K562 (cell line): ENCODE measurements around the gene PIK3C2B. TPM values are rescaled to one million over a fixed set of nuclear protein-coding genes. Genes with fewer than 3 reads are reported as not detected.

Experiments
- GABPA ChIP-seq: fragments of 200-800 bp; sonication (Bioruptor generic); conservative IDR thresholded peaks from 2 replicates; pipeline ENCODE4 v1.6.1; 2016; ENCODE audit warnings: low read depth, missing genetic modification characterization, missing compliant biosample characterization
- GTF2E2 ChIP-seq: fragments of 200-800 bp; sonication (Bioruptor generic); IDR thresholded peaks from 2 replicates; pipeline ENCODE4 v1.6.1; 2016; ENCODE audit warnings: missing genetic modification characterization, missing compliant biosample characterization
- HSF4 ChIP-seq: fragments of 250-450 bp; sonication (Bioruptor Pico); IDR thresholded peaks from 2 replicates; pipeline ENCODE4 v2.1.2; 2022; ENCODE audit warnings: mild to moderate bottlenecking, moderate library complexity, borderline replicate concordance
- MAFK ChIP-seq: IDR thresholded peaks from 2 replicates; pipeline ENCODE4 v1.6.1; 2011; ENCODE audit warnings: low read length, improper control_type of control experiment
- MTA3 ChIP-seq: fragments of 450-650 bp; formaldehyde crosslinking; IDR thresholded peaks from 2 replicates; pipeline ENCODE4 v1.6.1; 2017; ENCODE audit warnings: mild to moderate bottlenecking, borderline replicate concordance
- NCOA4 ChIP-seq: fragments of 450-650 bp; IDR thresholded peaks from 2 replicates; pipeline ENCODE4 v1.6.1; 2018; ENCODE audit warnings: mild to moderate bottlenecking; ENCODE audit not compliant: partially characterized antibody
- NFRKB ChIP-seq: fragments of 450-650 bp; IDR thresholded peaks from 2 replicates; pipeline ENCODE4 v1.6.1; 2016; ENCODE audit warnings: low read depth
- NR1H2 ChIP-seq: sonication (generic); formaldehyde crosslinking; IDR thresholded peaks from 2 replicates; pipeline ENCODE4 v1.4.0; 2020; ENCODE audit warnings: mild to moderate bottlenecking, missing genetic modification reagents
- RBFOX2 ChIP-seq: fragments of 200-400 bp; formaldehyde crosslinking; IDR thresholded peaks from 2 replicates; pipeline ENCODE4 v1.6.1; 2017; ENCODE audit warnings: low read depth, mild to moderate bottlenecking, low read length, moderate library complexity
- SUPT5H ChIP-seq: fragments of 450-650 bp; IDR thresholded peaks from 2 replicates; pipeline ENCODE4 v1.6.1; 2016
- U2AF1 ChIP-seq: fragments of 200-400 bp; formaldehyde crosslinking; optimal IDR thresholded peaks from 2 replicates; pipeline ENCODE3; 2017; ENCODE audit warnings: mild to moderate bottlenecking, low read depth, low read length, moderate library complexity
- ZNF436 ChIP-seq: fragments of 250-450, 450-650 bp; sonication (Bioruptor Pico); formaldehyde crosslinking; IDR thresholded peaks from 2 replicates; pipeline ENCODE4 v1.7.0; 2020; ENCODE audit warnings: mild to moderate bottlenecking
- ZNF695 ChIP-seq: fragments of 450-650 bp; formaldehyde crosslinking; IDR thresholded peaks from 2 replicates; pipeline ENCODE4 v1.4.0; 2020; ENCODE audit warnings: mild to moderate bottlenecking, moderate library complexity
- ZNF79 ChIP-seq: fragments of 250-450 bp; sonication (Bioruptor Pico); IDR thresholded peaks from 2 replicates; pipeline ENCODE4 v1.4.0; 2020; ENCODE audit warnings: low read depth, mild to moderate bottlenecking, moderate library complexity
- polyA plus RNA-seq, 8 experiments: library from polyadenylated mRNA; depleted of rRNA in 4 of 8; stranded (reverse) in 5 of 8; unstranded in 3 of 8; fragments of >200 nt; fragmentation: Nextera tagmentation in 2 of 8; fragmentation: Illumina TruSeq in 1 of 8; extraction: Ambion mirVana in 2 of 8; extraction: Trizol in 1 of 8; gene quantifications; 2 replicates each; pipeline versions ENCODE4 v1.2.1 to v1.2.3, GENCODE V29; 2011 to 2014; ENCODE audit warnings: inconsistent platforms in 1 of 8, missing spikeins in 1 of 8
- total RNA-seq, 7 experiments: library from RNA; depleted of rRNA in 6 of 7; stranded (reverse); fragments of >200 nt in 6 of 7; fragmentation: Illumina TruSeq in 2 of 7; extraction: Trizol in 2 of 7; gene quantifications; 2 replicates each; pipeline versions ENCODE4 v1.2.1 to v1.2.3, GENCODE V29; 2011 to 2021; ENCODE audit warnings: low replicate concordance in 1 of 7
- TF ChIP-seq, protein P1 (sequence below): fragments of 200-800 bp; sonication (Bioruptor generic); IDR thresholded peaks from 2 replicates; pipeline ENCODE4 v1.6.1; 2016; ENCODE audit warnings: missing genetic modification characterization, missing compliant biosample characterization
- TF ChIP-seq, protein P2 (sequence below): sonication (generic); formaldehyde crosslinking; IDR thresholded peaks from 2 replicates; pipeline ENCODE4 v1.8.0; 2022; ENCODE audit warnings: missing genetic modification reagents, mild to moderate bottlenecking, borderline replicate concordance
- TF ChIP-seq, protein P3 (sequence below): fragments of 450-650 bp; IDR thresholded peaks from 2 replicates; pipeline ENCODE4 v1.6.1; 2016; ENCODE audit warnings: mild to moderate bottlenecking
- TF ChIP-seq, protein P4 (sequence below), 2 experiments: fragments of 450-650 bp in 1 of 2; sonication (generic) in 1 of 2; formaldehyde crosslinking in 1 of 2; IDR thresholded peaks in 1 of 2; conservative IDR thresholded peaks in 1 of 2; 2 replicates each; pipeline versions ENCODE4 v1.6.1 to v1.8.1; 2016 to 2023; ENCODE audit warnings: mild to moderate bottlenecking in 2 of 2, moderate library complexity in 2 of 2, inconsistent platforms in 1 of 2, missing genetic modification reagents in 1 of 2

The PIK3C2B gene
- total and polyA plus RNA-seq, 9 of the 15 experiments (the other 6 are each of a cell fraction or from before 2014, with no cell fraction given): 0.10 to 2.9 (median 0.72) TPM

DNA sequence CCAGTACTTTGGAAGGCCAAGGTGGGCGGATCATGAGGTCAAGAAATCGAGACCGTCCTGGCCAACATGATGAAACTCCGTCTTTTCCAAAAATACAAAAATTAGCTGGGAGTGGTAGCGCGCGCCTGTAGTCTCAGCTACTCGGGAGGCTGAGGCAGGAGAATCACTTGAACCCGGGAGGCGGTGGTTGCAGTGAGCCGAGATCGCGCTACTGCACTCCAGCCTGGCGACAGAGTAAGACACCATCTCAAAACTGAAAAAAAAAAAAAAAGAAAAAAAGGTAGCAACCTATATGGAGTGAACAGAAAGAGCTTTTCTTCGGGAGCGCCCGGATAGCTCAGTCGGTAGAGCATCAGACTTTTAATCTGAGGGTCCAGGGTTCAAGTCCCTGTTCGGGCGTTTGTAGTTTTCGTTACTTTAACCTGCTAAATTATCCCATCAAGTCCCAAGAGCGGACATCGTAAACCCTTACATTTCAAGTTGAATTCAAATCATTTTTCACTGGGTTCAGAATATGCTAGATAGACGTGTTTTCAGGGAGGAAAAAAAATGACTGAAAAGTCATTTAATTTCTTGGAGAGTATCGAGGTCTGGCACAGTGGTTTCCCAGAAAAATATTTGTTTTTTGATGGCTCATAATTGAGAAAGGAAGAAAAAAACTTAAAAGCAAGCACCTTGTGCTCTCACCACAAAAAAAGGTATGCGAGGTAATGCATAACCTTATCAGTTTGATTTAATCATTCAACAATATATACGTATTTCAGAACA is 11.8 kb upstream of the PIK3C2B start (continued):
- TF ChIP-seq, protein P1, sequence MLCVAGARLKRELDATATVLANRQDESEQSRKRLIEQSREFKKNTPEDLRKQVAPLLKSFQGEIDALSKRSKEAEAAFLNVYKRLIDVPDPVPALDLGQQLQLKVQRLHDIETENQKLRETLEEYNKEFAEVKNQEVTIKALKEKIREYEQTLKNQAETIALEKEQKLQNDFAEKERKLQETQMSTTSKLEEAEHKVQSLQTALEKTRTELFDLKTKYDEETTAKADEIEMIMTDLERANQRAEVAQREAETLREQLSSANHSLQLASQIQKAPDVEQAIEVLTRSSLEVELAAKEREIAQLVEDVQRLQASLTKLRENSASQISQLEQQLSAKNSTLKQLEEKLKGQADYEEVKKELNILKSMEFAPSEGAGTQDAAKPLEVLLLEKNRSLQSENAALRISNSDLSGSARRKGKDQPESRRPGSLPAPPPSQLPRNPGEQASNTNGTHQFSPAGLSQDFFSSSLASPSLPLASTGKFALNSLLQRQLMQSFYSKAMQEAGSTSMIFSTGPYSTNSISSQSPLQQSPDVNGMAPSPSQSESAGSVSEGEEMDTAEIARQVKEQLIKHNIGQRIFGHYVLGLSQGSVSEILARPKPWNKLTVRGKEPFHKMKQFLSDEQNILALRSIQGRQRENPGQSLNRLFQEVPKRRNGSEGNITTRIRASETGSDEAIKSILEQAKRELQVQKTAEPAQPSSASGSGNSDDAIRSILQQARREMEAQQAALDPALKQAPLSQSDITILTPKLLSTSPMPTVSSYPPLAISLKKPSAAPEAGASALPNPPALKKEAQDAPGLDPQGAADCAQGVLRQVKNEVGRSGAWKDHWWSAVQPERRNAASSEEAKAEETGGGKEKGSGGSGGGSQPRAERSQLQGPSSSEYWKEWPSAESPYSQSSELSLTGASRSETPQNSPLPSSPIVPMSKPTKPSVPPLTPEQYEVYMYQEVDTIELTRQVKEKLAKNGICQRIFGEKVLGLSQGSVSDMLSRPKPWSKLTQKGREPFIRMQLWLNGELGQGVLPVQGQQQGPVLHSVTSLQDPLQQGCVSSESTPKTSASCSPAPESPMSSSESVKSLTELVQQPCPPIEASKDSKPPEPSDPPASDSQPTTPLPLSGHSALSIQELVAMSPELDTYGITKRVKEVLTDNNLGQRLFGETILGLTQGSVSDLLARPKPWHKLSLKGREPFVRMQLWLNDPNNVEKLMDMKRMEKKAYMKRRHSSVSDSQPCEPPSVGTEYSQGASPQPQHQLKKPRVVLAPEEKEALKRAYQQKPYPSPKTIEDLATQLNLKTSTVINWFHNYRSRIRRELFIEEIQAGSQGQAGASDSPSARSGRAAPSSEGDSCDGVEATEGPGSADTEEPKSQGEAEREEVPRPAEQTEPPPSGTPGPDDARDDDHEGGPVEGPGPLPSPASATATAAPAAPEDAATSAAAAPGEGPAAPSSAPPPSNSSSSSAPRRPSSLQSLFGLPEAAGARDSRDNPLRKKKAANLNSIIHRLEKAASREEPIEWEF (CRISPR knock-in tag): 0 out of 2 replicates have a peak, but pooled peaks have one; percentile 23
- TF ChIP-seq ZNF695 (CRISPR knock-in tag) (no peak), NCOA4 (no peak), RBFOX2 (0 out of 2 replicates have a peak, but pooled peaks have one; percentile 36), HSF4 (CRISPR knock-in tag) (no peak), GTF2E2 (tag) (peak; percentile 82), NFRKB (0 out of 2 replicates have a peak, but pooled peaks have one; percentile 37), ZNF436 (CRISPR knock-in tag) (no peak), SUPT5H (peak; percentile 48; the same call in 1 of the 2 replicates), MTA3 (peak; percentile 25; the same call in 1 of the 2 replicates), U2AF1 (no peak), GABPA (tag) (no peak; the same call in 1 of the 2 replicates), MAFK (peak; percentile 28; the same call in 1 of the 2 replicates), ZNF79 (CRISPR knock-in tag) (no peak), NR1H2 (no peak; the same call in 1 of the 2 replicates)
- TF ChIP-seq, protein P2, sequence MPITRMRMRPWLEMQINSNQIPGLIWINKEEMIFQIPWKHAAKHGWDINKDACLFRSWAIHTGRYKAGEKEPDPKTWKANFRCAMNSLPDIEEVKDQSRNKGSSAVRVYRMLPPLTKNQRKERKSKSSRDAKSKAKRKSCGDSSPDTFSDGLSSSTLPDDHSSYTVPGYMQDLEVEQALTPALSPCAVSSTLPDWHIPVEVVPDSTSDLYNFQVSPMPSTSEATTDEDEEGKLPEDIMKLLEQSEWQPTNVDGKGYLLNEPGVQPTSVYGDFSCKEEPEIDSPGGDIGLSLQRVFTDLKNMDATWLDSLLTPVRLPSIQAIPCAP (CRISPR knock-in tag): no peak
- TF ChIP-seq, protein P3, sequence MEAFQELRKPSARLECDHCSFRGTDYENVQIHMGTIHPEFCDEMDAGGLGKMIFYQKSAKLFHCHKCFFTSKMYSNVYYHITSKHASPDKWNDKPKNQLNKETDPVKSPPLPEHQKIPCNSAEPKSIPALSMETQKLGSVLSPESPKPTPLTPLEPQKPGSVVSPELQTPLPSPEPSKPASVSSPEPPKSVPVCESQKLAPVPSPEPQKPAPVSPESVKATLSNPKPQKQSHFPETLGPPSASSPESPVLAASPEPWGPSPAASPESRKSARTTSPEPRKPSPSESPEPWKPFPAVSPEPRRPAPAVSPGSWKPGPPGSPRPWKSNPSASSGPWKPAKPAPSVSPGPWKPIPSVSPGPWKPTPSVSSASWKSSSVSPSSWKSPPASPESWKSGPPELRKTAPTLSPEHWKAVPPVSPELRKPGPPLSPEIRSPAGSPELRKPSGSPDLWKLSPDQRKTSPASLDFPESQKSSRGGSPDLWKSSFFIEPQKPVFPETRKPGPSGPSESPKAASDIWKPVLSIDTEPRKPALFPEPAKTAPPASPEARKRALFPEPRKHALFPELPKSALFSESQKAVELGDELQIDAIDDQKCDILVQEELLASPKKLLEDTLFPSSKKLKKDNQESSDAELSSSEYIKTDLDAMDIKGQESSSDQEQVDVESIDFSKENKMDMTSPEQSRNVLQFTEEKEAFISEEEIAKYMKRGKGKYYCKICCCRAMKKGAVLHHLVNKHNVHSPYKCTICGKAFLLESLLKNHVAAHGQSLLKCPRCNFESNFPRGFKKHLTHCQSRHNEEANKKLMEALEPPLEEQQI: no peak
- TF ChIP-seq, protein P4, sequence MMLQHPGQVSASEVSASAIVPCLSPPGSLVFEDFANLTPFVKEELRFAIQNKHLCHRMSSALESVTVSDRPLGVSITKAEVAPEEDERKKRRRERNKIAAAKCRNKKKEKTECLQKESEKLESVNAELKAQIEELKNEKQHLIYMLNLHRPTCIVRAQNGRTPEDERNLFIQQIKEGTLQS (IDR thresholded peaks at IDR 0.05): peak; percentile 40; the same call in 1 of the 2 replicates
- TF ChIP-seq, protein P4 (CRISPR knock-in tag; conservative IDR thresholded peaks at IDR 0.05): no peak
